RKO (cell line): ENCODE measurements around the gene GSG1L.

ENCODE experiments used
- DNase-seq: peaks from one replicate; pipeline ENCODE4 v3.0.0-alpha.2; 2016; ENCODE audit warnings: low spot score

The GSG1L gene

GRCh38 chr16:28062847-28063521 lies 530 bp downstream of the GSG1L start:
- DNase-seq = no peak

GRCh38 chr16:28062261-28062846 lies 1.2 kb downstream of the GSG1L start:
- no peak for DNase-seq

GRCh38 chr16:28061352-28062101 lies 2.0 kb downstream of the GSG1L start:
- no peak for DNase-seq

DNA sequence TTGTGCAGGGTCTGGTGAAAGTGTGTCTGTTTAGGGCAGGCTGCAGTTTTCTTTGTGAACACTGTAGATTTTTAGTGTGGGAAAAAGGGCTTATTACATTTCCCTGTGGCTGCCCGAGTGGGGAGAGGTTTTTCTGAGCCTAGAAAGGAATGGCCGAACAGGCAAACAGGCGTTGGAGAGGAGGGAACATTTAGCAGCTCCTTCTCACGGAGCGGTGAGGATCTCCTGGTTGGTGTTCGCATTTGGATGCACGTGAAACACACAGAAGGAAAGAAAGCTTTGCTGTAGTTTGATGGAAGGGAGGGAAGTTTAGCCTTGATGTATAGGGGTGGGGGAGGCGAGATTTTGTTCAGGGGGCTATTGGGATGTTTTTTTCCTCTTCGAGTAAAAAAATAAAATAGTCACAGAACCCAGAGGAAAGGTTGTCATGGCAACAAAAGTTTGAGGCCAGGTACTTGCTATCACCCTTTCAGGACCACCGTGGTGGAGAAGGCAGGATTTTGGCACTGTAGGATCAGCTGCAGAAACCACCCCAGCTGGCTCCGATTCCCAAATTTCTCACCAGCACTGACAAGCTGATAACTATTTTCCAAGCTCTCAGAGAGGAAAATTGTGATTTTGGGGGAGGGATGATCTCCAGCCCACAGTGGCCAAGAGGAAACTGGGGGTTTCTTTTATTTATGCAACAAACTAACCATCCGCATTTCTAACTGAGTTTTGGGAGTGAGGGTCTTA lies 3.5 kb downstream of the GSG1L start:
- no peak for DNase-seq

DNA sequence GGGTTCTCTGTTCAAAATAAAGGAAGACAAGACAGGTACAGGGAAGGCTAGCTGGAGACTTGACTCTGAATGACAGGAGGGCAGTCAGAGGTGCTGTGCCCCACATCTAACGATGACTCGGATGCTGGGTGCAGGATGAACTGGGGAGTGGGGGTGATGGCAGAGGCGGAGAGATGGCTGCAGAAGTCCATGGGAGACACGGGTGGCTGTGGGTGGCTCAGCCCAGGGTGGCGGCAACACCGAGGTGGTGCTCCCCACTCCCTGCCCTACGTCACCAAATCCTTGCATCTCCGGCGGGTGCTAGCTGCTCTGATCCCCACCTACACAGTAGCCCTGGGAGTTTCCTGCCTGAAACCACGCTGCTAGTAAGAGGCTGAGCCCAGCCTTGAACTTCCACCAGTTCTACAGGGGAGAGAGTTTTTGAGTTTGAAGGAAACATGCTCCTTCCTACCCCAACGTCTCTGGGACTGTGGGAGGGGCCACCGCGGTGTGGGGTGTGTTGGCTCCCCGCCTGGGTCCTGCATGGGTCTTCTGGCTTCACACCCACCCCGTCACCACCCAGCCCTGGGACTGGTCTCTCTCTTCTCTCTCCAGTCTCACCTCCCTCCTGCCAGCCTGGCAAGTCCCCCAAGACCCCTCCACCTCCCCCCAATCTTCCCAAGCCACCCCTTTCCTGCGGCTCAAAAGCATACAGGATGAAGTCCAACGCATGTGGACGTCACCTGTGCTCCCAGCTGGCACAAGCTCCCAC lies 4.5 kb downstream of the GSG1L start:
- DNase-seq = no peak

DNA sequence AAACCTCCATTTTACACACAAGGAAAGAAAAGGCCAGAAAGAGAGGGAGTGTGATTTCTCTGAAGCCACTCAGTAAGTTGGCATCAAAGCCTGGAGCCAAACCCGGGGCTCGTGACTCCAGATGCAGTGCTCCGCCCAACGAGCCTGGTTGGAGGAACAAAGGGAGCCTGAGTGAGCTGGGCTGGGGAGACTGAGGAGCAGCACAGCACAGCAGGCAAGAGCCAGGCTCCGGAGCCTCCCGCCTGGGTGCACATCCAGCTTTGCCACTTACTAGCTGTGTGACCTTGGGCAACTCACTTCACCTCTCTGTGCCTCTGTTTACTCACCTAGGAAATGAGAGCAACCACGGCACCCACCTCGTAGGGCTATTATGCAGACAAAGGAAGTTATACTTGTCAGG lies 5.6 kb downstream of the GSG1L start:
- no peak for DNase-seq

DNA sequence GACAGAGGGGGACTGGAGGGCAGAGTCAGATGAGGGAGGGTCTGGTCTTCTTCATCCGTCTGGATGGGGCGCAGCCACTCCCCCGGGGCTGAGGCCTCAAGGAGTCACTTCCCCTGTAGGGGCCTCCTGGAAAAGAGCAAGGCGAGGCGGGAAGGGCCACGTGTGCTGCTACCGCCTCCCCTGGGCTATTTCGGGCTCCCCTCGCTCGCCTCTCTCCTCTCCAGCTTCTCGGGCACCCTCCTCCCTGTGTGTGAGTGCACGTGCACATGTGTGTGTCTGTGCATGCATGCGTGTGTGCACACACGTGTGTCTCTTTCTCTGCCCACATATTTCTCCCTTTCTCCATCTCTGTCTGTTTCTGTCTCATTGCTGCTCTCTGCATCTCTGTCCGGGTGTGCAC lies 10.1 kb downstream of the GSG1L start:
- DNase-seq = no peak

DNA sequence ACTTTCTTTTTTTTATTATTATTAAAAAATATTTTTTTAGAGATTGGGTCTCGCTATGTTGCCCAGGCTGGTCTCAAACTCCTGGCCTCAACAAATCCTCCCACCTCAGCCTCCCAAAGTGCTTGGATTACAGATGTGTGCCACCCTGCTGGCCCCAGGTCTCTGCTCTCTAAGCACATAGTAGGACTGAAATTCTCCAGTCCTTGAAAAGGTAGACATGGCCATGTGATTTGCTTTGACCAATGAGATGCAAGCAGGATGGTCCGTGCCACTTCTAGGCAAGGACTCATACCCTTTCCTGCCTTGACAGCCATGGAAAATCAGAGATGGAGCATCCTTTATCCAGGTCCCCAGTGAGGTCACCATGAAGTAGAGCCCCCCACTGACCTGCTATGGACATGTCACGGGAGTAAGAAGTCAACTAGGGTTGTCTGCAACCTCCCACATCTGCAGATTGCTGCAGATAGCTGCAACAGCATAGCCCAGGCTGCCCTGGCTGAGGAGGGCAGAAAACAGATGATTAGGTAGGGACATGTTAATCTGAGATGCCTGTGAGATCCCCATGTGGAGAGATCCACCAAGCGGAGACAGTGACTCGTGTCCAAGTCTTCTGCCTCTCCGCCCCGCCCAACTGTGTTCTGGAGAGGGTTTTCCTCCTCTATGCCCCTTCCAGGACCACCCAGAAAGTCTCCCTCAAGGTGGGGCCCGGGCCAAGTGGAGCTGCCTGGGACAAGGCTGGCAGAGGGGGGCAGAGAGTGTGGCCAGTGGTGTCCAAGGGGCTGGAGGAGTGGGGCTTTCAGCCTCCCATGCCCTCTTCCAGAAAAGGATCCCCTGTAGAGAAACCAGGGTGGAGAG lies 11.0 kb downstream of the GSG1L start:
- DNase-seq = no peak

DNA sequence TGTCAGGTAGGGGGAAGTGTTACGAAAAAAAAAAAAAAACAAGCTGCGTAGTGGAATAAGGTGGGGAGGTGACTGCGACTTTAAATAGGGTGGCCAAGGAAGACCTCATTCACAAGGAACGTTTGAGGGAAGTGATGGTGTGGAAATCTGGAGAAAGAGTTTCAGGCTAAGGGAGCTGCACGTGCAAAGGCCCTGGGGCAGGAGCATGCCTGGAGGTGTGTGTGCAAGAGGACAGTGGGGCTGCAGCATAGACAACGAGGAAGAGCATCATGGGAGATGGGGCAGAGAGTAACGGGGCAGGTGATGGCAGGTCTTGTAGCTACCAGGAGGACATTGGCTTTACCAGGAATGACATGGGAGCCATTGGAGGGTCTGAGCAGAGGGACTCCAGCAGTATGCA lies 12.0 kb downstream of the GSG1L start:
- no peak for DNase-seq

DNA sequence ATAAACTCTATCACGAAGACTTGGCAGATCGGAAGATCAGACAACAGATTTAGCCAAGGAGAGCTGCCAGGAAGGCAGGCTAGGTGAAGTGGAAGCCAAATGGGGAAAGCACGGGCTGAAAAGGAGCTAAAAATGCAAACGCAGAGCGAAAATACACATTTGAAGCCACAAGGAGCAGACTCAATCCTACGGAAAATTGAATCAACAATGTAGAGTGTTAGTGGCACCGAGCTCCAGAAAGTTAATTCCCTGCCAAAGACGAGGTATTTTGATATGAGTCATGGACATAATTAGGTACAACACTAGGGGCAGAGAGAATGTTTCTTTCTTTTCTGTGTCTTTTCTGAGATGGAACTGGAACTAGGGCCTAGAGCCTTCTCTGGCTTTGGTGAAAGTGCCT lies 20.7 kb downstream of the GSG1L start:
- no peak for DNase-seq

GRCh38 chr16:28041615-28042014 lies 21.9 kb downstream of the GSG1L start:
- no peak for DNase-seq

DNA sequence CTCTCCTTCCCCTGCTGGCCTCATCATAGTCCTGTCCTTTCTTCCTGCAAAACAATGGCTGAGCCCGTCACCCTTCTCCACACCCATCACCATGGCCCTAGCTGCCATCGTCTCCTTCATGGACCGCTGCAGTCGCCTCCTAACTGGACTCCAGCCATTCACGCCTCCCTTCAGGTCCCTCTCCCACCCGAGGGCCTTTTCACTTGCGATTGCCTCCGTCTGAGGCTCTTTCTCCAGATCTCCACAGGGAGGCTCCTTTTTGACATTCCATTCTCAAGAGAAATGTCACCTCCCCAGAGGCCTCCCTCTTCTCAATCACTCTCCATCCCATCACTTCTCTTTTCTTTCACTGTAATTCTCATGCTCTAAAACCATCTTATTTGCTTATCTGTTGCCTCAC lies 23.5 kb downstream of the GSG1L start:
- no peak for DNase-seq

GRCh38 chr16:28039493-28039892 lies 24.0 kb downstream of the GSG1L start:
- DNase-seq = no peak

DNA sequence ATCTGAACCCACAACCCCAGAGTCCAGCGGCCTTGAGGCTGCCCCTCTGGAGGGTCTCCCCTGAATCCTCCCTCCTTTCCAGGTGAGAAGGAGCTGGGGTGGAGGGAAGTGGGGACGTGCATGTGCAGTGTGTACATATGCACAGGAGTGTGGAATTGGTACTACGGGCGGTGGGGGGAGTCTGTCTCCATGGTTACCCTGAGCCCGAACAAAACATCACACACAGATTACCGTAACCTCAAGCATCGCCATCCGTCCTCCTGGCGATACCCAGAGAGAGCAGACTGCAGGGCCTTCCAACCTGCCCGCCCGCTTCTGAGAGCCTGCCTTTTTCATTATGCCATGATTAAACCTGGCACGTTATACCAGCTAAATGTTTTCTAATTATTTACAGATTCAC lies 25.1 kb downstream of the GSG1L start:
- DNase-seq = no peak

DNA sequence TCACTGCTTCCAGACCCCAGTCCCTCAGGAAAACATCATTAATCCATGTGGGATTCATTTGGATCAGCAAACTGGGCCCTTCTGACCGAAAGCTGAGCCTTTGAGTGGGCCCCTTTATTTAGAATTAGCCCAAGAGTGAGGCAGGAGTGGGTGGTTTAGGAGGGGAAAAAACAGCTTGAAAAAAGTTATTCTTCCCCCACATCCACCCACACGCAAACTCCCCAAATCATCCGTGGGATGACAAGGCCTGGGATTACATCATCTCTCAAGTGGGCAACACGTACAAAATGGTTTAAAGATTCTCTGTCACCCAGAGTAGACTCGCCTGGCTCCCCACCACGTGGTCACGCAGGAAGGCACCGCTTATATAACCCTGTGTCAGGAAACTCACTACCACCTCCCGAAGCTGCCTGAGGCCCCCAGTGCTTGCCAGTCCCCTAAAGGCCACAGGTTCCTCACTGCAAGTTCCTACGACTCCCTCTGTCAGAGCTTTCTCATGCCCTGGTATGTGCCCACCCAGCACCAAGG lies 27.6 kb downstream of the GSG1L start:
- DNase-seq = no peak

GRCh38 chr16:28033870-28034269 lies 29.6 kb downstream of the GSG1L start:
- no peak for DNase-seq

GRCh38 chr16:28029387-28030002 lies 34.0 kb downstream of the GSG1L start:
- no peak for DNase-seq

- DNase-seq = no peak
Measured at GRCh38 chr16:28027055-28027454, 36.5 kb downstream of the GSG1L start.

DNA sequence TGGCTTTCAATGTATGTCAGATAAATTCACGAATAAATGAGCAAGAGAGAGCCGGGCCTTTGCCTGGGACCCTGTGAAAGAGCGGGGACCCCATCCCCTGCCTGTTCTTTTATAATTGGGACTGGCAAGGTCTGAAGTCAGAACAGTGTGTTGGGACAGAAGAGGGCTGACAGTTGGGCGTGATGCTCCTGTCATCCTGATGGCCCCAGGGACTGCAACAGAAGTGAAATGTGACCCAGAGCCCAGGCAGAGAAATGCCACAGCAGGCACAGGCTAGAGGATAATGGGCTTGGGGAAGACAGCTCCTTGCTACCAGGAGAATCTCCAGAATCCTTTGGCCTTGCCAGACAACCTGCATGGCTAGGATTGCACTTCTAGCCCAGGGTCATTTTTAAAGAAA lies 37.9 kb downstream of the GSG1L start:
- DNase-seq = no peak

- no peak for DNase-seq
Measured at GRCh38 chr16:28019218-28019617, 44.3 kb downstream of the GSG1L start.
